RWPE2 (cell line): ENCODE measurements around the gene ITGAD.

ENCODE experiments used
- ATAC-seq: fragments of 200-7000 bp; cut with Tn5 transposase; 3 replicates; pipeline ENCODE4 v1.9.1; 2021; ENCODE audit warnings: low read depth
- DNase-seq: peaks from one replicate; pipeline ENCODE4 v3.0.0-alpha.2; 2020; ENCODE audit warnings: low spot score
- H3K27ac ChIP-seq: fragments of 450-650 bp; 2 replicates; pipeline ENCODE4 v1.5.1; 2017; ENCODE audit warnings: mild to moderate bottlenecking; ENCODE audit not compliant: poor library complexity, severe bottlenecking
- H3K27me3 ChIP-seq: fragments of 250-450 bp; sonication (Bioruptor Pico); 2 replicates; pipeline ENCODE4 v1.5.1; 2021; ENCODE audit warnings: mild to moderate bottlenecking, moderate library complexity; ENCODE audit not compliant: insufficient read depth, poor library complexity, severe bottlenecking
- H3K36me3 ChIP-seq: fragments of 250-450 bp; sonication (Bioruptor Pico); 2 replicates; pipeline ENCODE4 v1.5.1; 2020; ENCODE audit warnings: low read depth, mild to moderate bottlenecking, moderate library complexity
- H3K4me1 ChIP-seq: fragments of 250-450 bp; sonication (Bioruptor Pico); 2 replicates; pipeline ENCODE4 v1.5.1; 2021; ENCODE audit warnings: mild to moderate bottlenecking, moderate library complexity; ENCODE audit not compliant: insufficient read depth, poor library complexity, severe bottlenecking
- H3K4me3 ChIP-seq: fragments of 250-450 bp; sonication (Bioruptor Pico); 2 replicates; pipeline ENCODE4 v1.5.1; 2021; ENCODE audit warnings: mild to moderate bottlenecking, moderate library complexity; ENCODE audit not compliant: severe bottlenecking
- H3K9me3 ChIP-seq: fragments of 250-450 bp; sonication (Bioruptor Pico); 2 replicates; pipeline ENCODE4 v1.5.1; 2021; ENCODE audit warnings: mild to moderate bottlenecking, moderate library complexity; ENCODE audit not compliant: severe bottlenecking
- TF ChIP-seq, protein P1 (sequence below): fragments of 450-650 bp; IDR thresholded peaks from one replicate; pipeline ENCODE4 v1.5.1; 2017; ENCODE audit warnings: mild to moderate bottlenecking, moderate library complexity; ENCODE audit not compliant: poor library complexity, severe bottlenecking

Gene ITGAD

DNA sequence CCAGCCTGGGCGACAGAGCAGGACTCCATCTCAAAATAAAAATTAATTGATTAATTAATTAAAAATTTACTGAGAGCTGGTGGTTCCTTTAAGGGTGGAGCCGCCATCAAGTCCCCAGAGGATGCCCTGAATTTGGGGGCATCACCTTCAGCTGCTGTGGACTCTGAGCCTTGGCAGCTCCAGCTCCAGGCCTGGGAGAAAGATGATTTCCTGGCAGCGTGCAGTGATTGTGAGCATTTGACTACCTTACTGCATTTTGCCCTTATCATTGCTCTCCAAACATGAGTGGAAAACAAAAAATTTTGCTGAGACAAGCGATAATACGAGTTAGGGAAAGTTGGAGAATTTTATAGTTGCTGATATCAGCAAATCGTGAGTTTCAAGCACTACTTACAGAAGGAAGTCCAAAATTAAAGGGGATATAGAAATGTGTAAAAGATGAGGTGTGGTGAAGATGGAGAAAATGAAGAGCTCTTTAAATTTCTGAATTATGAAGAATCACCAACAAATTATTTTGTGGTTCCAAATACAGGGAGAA, 2.6 kb upstream of the ITGAD start:
- DNase-seq (no peak), ATAC-seq (no peak)
- Histone ChIP-seq H3K9me3 (no peaks in the 10 kb centered on the region), H3K27ac (no peak overlapping the region), H3K4me3 (no peak overlapping the region), H3K27me3 (no peaks in the 10 kb centered on the region), H3K36me3 (no peaks in the 10 kb centered on the region), H3K4me1 (peaks cover 6% of the 10 kb centered on the region)
- TF ChIP-seq, protein P1, sequence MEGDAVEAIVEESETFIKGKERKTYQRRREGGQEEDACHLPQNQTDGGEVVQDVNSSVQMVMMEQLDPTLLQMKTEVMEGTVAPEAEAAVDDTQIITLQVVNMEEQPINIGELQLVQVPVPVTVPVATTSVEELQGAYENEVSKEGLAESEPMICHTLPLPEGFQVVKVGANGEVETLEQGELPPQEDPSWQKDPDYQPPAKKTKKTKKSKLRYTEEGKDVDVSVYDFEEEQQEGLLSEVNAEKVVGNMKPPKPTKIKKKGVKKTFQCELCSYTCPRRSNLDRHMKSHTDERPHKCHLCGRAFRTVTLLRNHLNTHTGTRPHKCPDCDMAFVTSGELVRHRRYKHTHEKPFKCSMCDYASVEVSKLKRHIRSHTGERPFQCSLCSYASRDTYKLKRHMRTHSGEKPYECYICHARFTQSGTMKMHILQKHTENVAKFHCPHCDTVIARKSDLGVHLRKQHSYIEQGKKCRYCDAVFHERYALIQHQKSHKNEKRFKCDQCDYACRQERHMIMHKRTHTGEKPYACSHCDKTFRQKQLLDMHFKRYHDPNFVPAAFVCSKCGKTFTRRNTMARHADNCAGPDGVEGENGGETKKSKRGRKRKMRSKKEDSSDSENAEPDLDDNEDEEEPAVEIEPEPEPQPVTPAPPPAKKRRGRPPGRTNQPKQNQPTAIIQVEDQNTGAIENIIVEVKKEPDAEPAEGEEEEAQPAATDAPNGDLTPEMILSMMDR: no peak

DNA sequence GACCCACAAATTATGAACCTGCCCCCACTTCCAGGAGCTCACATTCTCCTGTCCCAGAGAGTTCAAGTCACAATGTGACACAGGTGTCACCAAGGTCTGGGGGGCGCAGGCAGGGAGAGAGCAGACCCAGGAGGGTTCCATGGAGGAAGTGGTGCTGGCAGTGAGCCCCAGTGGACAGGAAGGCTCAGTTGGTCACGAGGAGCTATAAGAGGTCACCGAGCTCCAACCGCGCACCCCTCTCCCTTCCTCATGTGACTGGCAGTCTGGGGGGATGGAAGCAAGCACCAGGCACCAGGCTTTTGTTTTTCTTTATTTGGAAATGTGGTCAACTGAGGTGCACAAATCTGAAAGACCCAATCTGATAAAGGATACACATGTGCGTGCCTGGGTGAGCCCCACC, 2.5 kb downstream of the ITGAD start:
- TF ChIP-seq, protein P1: no peak
- Histone ChIP-seq H3K27ac (no peak overlapping the region), H3K4me3 (no peak overlapping the region), H3K4me1 (no peaks in the 10 kb centered on the region), H3K9me3 (no peaks in the 10 kb centered on the region), H3K27me3 (no peaks in the 10 kb centered on the region), H3K36me3 (no peaks in the 10 kb centered on the region)
- no peak for DNase-seq
- ATAC-seq: no peak

DNA sequence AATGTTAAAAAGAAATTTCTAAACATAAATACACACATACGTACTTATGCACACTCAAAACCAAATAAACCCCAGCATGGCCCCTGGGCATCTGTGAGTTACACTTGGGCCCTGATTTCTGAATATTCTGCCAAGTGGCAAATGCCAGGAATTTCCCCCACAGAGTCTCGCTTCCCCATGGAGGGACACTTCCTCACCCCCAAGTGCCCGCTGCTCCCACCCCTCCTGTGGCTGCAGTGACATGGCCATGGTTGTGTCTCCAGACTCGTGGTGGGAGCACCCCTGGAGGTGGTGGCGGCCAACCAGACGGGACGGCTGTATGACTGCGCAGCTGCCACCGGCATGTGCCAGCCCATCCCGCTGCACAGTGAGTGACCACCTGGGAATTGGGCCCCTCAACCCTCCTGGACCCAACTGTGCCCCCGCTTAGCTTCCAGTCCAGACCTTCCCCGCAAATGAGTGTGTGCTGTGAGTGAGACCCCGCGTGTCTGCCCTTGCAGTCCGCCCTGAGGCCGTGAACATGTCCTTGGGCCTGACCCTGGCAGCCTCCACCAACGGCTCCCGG, 4.0 kb downstream of the ITGAD start:
- TF ChIP-seq, protein P1: no peak
- Histone ChIP-seq H3K27me3 (no peaks in the 10 kb centered on the region), H3K9me3 (no peaks in the 10 kb centered on the region), H3K4me1 (no peaks in the 10 kb centered on the region), H3K36me3 (no peaks in the 10 kb centered on the region), H3K27ac (no peak overlapping the region), H3K4me3 (no peak overlapping the region)
- ATAC-seq (no peak), DNase-seq (no peak)

DNA sequence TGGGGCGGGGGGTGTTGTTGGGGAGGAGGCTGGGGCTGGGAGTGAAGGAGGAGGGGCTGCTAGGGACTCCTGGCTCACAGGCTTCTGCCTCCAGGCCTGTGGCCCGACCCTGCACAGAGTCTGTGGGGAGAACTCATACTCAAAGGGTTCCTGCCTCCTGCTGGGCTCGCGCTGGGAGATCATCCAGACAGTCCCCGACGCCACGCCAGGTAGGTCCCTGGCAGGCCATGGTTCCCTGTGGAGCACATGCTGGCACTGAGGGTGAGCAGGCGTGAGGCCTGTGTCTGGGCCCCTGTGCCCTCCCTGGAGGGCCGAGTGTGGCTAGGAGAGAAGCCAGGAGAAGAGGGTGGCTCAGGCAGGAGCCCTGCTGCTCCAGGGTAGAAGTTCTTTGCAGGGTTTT, 4.6 kb downstream of the ITGAD start:
- H3K9me3 ChIP-seq: no peaks in the 10 kb centered on the region
- DNase-seq (no peak), ATAC-seq (no peak)
- no peaks in the 10 kb centered on the region for H3K27me3 ChIP-seq
- peaks cover 3% of the 10 kb centered on the region for H3K4me1 ChIP-seq
- TF ChIP-seq, protein P1: no peak
- no peak overlapping the region for H3K27ac ChIP-seq
- no peaks in the 10 kb centered on the region for H3K36me3 ChIP-seq
- H3K4me3 ChIP-seq: no peak overlapping the region

DNA sequence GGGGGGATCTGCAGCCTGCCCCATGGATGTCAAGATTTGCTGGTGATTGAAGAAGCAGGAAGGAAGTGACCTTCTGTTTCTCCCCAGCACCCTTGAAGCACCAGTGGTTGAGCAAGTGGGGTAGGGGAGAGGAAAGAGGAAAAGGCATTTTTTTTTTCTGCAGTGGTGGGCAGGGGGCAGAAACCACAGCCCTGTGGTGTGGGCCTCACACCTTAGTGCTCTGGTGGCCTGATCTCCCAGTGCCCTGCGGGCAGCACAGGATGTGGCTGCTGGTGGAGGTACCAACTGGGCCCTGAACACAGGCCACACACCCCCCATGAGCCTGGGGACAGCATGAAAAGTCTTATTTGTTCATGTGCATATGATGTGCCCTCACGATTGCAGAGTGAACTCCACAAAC, 7.1 kb downstream of the ITGAD start:
- Histone ChIP-seq H3K27ac (no peak overlapping the region), H3K36me3 (no peaks in the 10 kb centered on the region), H3K4me3 (no peak overlapping the region), H3K9me3 (no peaks in the 10 kb centered on the region), H3K4me1 (peaks cover 6% of the 10 kb centered on the region), H3K27me3 (no peaks in the 10 kb centered on the region)
- ATAC-seq: no peak
- TF ChIP-seq, protein P1: no peak
- DNase-seq: no peak
